GM12891 (cell line): Measurements from ENCODE around the gene ARID1B.

ENCODE experiments used
- PAX5 ChIP-seq: IDR thresholded peaks from 2 replicates; pipeline ENCODE4 v1.6.1; 2011; ENCODE audit warnings: low read length, moderate library complexity, mild to moderate bottlenecking; ENCODE audit not compliant: insufficient read depth, severe bottlenecking
- POLR2A ChIP-seq: IDR thresholded peaks from 2 replicates; pipeline ENCODE4 v1.6.1; 2011; ENCODE audit warnings: low read depth, low read length, control low read depth
- POLR2AphosphoS5 ChIP-seq: IDR thresholded peaks from 2 replicates; pipeline ENCODE4 v1.6.1; 2011; ENCODE audit warnings: low read depth, low read length, control low read depth
- SPI1 ChIP-seq: IDR thresholded peaks from 2 replicates; pipeline ENCODE4 v1.6.1; 2011; ENCODE audit warnings: low read depth, low read length, control low read depth
- TAF1 ChIP-seq: IDR thresholded peaks from 2 replicates; pipeline ENCODE4 v1.6.1; 2011; ENCODE audit warnings: low read depth, low read length, control low read depth

DNA sequence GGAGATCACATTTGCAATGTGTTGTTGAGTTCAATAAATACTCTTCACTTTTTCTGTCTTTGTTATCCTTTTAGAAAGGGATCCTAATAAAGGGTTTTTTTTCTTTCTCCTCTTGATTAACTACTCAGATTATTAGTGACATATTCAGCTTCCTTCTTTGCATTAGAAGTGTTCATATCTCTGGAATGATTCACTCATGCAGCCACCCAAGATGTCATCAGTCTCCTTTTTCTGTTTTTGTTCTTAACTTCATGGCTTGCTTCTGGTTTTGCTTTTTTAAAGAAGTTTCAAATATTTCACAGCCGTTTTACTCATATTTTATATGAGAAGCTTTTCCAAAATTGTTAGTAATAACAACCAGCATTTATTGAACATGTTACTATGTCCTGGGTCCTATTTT lies 358.5 kb downstream of the ARID1B start:
- no peak for TF ChIP-seq TAF1
- TF ChIP-seq POLR2AphosphoS5: no peak
- TF ChIP-seq SPI1: no peak
- TF ChIP-seq POLR2A: no peak
- TF ChIP-seq PAX5: no peak
